Kidney glomerular epithelial cell (primary cell): ENCODE measurements around the gene TNFAIP8L2.
"Not testable (repeated sequence)": the region's sequence is repeated elsewhere in the genome, so short reads cannot be mapped to it uniquely, and the experiment has no call there.

Experiments used
- DNase-seq: peaks from one replicate; lab custom pipeline; 2025; lab: John Stamatoyannopoulos, UW

The TNFAIP8L2 gene

DNA sequence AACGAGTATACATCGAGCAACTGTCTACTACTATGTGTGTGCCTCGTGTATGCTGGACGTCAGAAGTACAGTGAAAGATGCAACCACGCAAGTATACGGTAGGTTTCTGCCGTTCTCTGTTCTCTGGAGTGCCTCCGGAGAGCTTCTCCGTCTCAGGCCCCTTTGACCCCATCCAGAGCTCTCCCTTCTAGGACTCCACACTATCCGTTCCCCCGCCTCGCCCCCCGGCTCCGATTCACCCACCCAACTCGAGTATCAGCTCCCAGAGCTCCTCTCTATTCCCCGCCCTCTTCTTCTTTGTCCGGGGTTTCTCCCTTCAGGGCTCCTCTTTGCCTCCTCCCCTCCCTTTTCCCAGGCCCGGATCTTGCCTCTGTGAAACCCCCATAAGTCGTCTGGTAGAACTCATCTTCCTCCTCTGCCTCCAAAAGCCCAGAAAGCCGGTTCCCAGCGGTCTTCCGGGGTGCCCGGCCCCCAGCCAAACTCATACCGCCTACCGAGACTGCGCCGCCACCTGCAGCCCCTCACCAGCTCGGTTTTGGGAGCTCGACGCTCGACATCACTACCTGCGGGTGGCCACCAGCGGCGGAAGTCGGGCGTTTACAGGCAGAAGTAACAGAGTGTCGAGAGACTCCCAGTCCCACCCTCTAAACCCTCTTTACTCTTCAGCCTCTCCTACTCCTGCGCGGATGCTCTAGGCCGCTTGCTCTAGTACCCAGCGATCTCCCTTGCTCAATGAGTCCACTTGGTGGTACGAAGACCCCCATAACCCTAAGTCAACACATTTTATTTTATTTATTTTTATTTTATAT is 33.4 kb downstream of the TNFAIP8L2 start, which contains the start of gene VPS72:
Gene VPS72 (minus strand): TSS at position 561 of the 809 bp plus-strand sequence. CDS start 76 bp downstream, at position 485.
- peak; percentile 90 for DNase-seq

GRCh38 chr1:151192047-151192446 is 35.6 kb downstream of the TNFAIP8L2 start:
- DNase-seq: no peak

DNA sequence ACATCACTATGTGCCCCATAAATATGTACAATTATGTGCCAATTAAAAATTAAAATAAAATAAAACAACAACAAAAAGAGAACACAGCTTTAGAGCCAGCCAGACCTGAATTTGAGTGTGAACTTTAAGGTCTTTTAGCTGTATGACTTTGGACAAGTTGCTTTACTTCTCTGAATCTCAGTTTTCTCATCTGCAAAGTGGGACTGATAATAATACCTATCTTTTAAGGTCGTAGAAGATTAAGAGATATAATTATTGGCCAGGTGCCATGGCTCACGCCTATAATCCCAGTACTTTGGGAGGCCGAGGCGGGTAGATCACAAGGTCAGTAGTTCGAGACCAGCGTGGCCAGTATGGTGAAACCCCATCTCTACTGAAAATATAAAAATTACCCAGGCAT is 36.9 kb downstream of the TNFAIP8L2 start:
- no peak for DNase-seq

- no peak for DNase-seq
Observed at GRCh38 chr1:151193856-151194255, 37.4 kb downstream of the TNFAIP8L2 start.

- DNase-seq: peak; percentile 82
Observed at GRCh38 chr1:151194894-151195594, 38.6 kb downstream of the TNFAIP8L2 start.

DNA sequence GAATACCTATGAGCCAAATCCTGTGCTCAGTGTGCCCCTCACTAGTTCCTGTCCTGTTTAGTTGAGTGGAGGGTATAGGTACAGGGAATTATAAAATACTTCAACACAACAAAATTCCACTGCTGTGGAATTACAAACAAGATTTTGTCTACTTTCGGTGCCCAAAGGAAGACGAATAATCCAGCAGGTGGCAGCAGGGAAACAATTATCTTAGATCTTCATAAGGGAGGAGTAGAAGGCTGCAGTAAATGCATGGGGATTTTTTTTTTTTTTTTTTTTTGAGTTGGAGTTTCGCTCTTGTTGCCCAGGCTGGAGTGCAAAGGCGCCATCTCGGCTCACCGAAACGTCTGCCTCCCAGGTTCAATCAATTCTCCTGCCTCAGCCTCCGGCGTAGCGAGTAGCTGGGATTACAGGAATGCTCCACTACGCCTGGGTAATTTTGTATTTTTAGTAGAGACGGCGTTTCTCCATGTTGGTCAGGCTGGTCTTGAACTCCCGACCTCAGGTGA is 39.9 kb downstream of the TNFAIP8L2 start:
- peak; percentile 86 for DNase-seq

DNA sequence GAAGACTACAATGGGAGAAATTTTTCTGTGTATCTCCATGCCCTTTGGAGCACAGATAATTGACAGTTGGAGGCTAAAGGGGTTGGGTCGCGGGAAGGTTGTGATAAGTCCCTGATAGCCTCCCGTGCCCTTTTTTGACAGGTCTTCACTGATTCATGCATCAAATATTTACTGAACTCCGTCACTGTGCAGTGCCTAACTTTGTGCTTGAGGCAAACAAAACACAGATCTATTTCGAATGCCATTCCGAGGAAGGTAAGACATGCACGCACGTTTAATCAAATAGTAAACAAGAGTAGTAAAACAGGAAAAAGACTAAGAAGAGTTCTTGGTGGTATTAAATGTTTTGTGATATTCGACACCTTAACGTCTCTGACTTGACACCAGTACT is 41.4 kb downstream of the TNFAIP8L2 start:
- DNase-seq: no peak

DNA sequence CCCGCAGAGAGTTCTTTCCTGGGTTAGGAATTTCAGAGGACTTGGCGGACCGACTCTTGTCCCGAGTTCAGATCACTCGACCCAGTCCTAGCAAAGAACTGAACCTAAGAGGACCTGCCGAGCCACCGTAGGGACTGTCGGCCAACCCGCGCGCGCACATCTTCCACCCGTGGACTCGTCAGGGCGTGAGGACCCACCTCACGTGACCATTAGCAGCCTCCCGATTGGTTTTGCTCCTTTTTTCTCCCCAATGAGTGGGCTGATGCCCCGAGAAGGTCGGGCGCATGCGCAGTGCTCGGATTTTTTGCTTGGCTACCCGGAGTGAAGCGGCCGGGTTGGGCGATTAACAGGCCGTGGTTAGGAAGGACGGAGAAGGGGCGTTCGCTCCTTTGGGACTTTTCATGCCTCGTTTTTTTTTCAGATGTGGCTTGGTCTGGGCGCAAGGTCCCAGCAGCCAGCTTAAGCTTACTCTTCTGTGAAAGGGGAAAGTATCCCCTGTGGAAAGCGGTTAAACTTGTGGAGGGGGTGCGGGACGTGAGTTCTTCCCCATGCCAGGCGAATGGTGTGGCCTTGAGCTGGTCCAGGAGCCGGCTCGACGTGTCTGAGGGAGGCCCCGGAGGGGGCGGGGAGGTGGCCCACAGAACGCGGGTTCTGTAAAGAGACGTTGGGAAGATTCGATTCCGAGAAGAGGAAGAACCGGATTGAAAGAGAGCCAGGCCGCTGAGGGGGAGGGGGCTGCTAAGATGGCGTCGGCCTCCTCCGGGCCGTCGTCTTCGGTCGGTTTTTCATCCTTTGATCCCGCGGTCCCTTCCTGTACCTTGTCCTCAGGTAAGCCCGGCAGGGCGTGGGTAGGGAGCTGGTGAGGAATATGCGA is 42.0 kb downstream of the TNFAIP8L2 start, which contains the start of gene PIP5K1A:
Gene PIP5K1A (plus strand): TSS at position 299 of the 874 bp plus-strand sequence. CDS start 445 bp downstream, at position 744.
- peak; percentile 99 for DNase-seq

GRCh38 chr1:151199873-151200581 is 43.6 kb downstream of the TNFAIP8L2 start:
- DNase-seq: peak; percentile 97

DNA sequence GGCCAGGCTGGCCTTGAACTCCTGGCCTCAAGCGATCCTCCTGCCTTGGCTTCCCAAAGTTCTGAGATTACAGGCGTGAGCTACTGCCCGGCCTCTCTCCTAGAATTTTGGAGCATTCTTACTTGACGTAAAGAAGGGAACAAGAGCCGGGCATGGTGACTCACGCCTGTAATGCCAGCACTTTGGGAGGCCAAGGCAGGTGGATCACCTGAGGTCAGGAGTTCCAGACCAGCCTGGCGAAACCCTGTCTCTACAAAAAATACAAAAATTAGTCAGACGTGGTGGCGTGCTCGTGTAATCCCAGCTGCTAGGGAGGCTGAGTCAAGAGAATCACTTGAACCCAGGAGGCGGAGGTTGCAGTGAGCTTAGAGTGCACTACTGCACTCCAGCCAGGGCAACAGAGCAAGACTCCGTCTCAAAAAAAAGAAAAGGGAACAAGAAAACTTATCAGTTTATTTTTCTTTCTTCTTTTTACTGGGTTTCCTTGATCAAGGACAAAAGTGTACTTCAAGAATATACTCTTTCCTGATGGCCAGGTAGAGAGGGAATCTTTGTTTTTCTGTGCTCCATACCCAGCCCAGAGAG is 49.0 kb downstream of the TNFAIP8L2 start:
- DNase-seq: not testable (repeated sequence)
